ENCODE data around the gene FHOD1.

FHOD1 gene

GRCh38 chr16:67247192-67248072 lies at the start of gene FHOD1:
Gene FHOD1, minus strand, starts transcription at chr16:67247481. Its CDS starts 71 bp downstream, at chr16:67247410.
- DNase-seq, result peak; percentile 98

- DNase-seq, result no peak
These were observed 49.1 kb upstream of the FHOD1 start for GRCh38 chr16:67296420-67296819.

GRCh38 chr16:67294938-67295361 lies 47.7 kb upstream of the FHOD1 start:
- no peak for DNase-seq

GRCh38 chr16:67294171-67294757 lies 47.0 kb upstream of the FHOD1 start:
- DNase-seq, result no peak

GRCh38 chr16:67291461-67291860 lies 44.2 kb upstream of the FHOD1 start:
- no peak for DNase-seq

GRCh38 chr16:67287960-67288359 lies 40.7 kb upstream of the FHOD1 start:
- DNase-seq, result no peak

- DNase-seq, result no peak
These were observed 39.4 kb upstream of the FHOD1 start for GRCh38 chr16:67286441-67287235.

GRCh38 chr16:67284699-67285646 lies 37.7 kb upstream of the FHOD1 start:
- no peak for DNase-seq

- no peak for DNase-seq
These were observed 36.7 kb upstream of the FHOD1 start for GRCh38 chr16:67283826-67284555.

GRCh38 chr16:67283039-67283825 lies 36.0 kb upstream of the FHOD1 start:
- DNase-seq, result no peak

- no peak for DNase-seq
These were observed 35.1 kb upstream of the FHOD1 start for GRCh38 chr16:67282447-67282805.

- no peak for DNase-seq
These were observed 34.5 kb upstream of the FHOD1 start for GRCh38 chr16:67281536-67282446.

- DNase-seq, result no peak
These were observed 33.1 kb upstream of the FHOD1 start for GRCh38 chr16:67280090-67281015.

- peak; percentile 84 for DNase-seq
These were observed 32.2 kb upstream of the FHOD1 start, which contains the start of gene PLEKHG4 for GRCh38 chr16:67279296-67280089. Gene PLEKHG4, plus strand, starts transcription at chr16:67279532. Its CDS starts 513 bp downstream, at chr16:67280045.

GRCh38 chr16:67278773-67279295 lies 31.6 kb upstream of the FHOD1 start:
- peak; percentile 60 for DNase-seq

- DNase-seq, result no peak
These were observed 30.9 kb upstream of the FHOD1 start for GRCh38 chr16:67277999-67278772.

All from activated naive CD4-positive, alpha-beta T cell treated with Interleukin-2 at 50 U/mL for 16 hours (primary cell).